ENCODE results near the gene C1orf226.

The C1orf226 gene

GRCh38 chr1:162385702-162386101 lies 4.2 kb downstream of the C1orf226 start:
- no peak for DNase-seq

GRCh38 chr1:162386292-162387225 lies 5.0 kb downstream of the C1orf226 start:
- DNase-seq: no peak

DNA sequence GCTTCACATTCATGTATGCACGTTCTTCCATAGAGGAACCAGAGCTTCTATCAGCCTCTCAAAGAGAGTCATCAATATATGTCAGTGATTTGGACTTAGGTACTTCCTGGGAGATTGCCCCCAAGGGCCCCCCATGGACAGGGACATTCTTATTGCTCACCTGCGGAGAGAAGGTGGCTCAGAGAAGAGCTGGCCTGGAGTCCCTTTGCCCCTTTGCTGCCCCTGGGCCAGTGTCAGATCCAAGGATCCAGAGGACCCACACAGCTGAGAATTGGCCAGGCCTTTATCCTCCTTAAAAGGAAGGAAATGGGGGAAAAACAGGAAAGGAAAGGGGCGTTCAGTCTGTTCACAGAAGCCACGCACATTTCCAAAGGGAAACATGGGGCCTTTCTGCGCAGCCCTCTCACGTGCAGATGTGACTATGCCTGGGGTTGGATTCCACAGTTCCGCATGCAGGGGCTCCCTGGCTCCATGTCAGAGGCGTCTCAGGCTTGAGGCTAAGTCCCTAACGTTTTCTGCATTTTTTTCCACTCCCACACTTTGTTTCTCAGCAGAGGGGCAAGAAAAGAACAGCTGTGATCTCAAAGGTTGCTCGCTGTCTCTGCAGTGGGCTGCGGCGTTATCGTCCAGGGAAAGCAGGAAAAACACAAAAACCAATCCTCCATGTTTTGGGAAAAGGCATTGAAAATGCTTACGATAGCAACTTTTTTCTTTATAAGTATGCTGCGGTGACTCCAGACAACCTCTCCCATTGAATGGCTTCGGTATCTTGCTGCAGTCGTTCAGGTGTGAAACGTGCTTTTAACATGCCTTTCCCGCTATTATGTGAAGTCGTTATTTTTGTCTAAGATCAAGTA lies 5.9 kb downstream of the C1orf226 start:
- DNase-seq: no peak

GRCh38 chr1:162388083-162388594 lies 6.6 kb downstream of the C1orf226 start:
- no peak for DNase-seq

DNA sequence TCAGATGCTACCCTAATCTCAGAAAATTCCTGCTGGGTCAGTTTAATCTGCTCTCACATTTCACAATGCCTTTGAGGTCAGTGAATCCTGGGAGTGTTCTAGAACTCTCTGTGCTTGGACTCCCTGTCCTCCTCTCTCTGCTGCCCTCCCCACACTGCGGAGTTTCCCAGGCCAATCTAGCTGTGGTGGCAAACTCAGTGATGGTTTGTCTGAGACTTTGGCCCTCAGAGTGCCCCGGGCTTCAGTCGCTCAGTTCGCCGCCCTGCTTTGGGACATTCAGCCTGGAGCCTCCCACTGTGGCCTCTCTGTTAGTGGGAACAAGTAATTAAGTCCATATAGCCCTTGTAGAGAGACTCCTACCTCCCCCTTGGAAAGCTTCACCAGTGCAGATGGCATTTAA lies 7.1 kb downstream of the C1orf226 start:
- no peak for DNase-seq

DNA sequence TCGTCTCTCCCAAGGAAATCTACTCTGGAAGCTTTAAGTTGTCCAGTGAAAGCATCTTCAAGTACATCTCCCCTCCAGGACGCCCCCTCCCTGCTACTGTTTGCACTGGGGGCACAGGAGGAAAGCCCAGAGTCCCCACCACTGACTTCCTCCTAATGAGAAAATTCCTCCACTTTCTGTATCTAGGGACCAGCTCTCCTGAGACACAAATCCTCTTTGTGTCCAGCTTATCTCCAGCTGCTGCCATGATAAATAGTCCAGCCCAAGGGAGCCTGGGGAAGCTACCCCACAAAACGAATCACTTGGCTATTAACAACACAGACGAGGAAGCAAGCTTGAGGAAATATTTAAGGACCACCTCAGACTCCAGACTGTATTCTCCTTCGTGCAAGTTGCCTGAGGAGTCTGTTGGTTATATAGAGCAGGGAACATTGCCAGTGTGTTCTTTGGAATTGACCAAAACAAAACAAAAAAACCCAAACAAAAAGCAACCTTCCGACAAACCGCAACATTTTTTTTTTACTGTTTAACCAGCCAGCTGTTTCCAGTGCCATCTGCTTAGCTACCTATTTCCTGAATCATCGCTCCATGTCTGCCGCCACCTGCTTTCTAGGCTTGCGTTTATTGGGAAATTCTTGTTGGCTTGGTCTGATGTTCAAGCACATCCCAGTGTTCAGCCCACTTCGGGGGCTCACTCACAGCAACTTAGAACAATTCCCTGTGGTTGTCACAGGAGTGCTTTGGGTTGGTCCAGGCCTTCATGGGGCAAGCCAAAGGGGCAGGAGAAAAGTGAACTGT lies 7.7 kb downstream of the C1orf226 start:
- peak; percentile 20 for DNase-seq

DNA sequence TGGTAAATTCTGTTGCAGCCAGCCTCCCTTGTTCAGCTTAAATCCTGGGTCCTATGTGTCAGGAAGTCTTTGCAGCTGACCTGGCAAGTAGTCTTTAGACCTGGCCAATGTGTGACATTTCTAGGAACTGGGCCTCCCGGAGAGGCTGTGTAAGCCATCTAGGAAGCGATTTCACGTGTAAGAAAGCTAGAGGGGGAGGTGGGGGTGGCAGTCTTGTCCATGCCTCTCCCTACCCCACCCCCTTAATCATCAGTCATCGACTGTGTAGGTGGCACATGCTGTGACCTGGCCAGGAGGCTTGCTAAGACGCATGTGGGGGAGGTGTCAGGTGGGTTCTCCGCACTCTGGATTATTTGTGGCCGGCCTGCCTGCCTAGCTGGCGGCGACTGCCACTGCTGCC lies 8.4 kb downstream of the C1orf226 start:
- DNase-seq: no peak

DNA sequence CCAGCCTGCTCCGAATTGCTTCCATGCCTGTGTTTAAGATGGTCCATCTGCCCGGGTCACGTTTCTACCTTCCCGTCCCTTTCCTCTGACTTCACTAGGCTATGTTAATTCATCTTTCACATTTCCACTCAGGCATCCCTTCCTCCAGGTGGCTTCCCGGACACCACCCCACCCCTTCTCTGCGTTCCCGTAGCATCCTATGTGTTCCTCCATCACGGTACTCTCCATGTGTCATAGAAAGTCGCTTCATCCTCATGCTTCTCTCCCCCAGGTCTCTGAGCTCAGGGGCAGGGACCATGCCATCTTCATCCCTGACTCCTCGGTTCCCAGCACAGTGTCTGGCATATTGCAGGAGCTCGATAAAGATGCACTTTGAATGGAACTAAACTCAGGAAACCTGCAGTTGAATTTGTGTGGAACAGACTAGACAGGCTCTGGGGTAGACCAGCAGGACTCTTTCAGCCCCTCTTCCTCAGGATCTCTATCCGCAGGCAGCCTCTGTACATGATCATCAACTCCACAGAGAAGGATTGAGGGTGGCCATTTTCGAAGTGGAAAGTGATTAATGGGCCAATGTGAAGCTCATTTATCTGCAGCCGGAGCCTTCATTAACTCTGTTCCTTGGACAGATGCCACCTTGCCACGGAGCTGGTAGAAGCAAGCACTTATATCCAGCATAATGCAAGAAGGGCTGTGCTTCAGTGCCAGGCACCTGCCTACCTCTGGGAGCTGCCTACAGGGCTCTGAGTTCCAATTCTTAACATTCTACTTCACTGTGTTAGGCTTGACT lies 9.1 kb downstream of the C1orf226 start:
- no peak for DNase-seq

DNA sequence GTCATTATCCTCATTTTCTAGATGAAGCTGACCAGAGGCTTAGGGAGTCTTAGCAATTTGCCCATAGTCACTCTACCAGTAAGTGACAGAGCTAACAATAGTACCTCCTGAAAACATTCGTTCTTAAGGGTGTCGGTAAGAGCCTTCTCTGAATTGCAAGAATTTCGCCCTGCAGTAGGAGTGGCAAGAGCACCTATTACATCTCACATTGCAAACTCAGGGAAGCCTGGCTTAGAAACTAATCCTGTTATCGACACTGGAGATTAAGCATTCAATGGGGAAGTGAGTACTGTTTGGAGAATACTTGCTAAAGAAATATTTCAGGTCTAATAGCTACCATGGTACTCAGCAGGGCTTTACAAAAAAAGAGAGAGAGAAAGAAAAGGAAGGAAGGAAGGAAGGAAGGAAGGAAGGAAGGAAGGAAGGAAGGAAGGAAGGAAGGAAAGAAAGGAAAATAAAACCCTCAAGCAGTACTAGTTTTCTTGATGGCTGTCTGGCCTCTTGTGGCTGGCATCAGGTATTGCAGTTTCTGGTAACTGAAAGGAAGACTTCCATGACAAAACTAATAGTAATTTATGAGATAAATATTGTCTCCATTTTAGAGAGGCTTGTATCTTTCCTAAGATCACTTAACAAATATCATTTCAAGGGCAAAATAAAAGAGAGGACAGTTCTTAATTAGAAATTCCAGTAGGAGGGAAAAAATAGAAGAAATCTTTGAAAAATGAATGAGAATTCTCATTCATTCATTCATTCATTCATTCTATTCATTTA lies 10.4 kb downstream of the C1orf226 start:
- peak; percentile 42 for DNase-seq

DNA sequence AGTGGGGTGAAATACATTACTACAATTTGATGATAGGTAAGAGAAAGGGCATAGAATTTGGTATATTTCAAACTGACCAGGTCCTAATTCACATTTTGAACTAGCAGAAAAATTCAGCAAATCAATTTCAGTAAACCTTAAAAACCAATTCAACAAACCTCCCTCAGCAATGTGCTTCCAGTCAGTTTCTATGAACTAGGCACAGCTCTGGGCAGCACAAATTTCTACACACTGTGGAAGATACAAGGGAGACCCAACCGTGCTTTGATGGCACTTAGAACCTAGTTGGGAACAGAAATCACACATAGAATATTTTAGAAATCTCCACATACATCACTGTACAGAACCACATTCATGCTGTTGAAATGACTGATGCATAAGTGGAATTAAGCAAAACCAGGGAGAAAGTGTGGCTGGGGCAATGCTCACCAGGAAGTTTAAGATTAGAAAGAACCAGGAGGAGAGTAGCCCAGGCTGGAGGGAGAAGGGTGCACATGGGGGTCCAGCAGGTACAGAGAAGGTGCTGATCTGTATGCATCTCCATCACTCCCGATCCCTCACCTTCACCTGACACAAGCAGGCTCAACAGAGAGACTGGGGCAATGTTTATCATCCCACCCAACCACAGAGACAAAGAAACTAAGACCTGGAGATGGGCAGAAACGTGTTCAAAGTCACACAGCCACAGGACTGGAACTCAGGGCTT lies 14.8 kb downstream of the C1orf226 start:
- DNase-seq: no peak

DNA sequence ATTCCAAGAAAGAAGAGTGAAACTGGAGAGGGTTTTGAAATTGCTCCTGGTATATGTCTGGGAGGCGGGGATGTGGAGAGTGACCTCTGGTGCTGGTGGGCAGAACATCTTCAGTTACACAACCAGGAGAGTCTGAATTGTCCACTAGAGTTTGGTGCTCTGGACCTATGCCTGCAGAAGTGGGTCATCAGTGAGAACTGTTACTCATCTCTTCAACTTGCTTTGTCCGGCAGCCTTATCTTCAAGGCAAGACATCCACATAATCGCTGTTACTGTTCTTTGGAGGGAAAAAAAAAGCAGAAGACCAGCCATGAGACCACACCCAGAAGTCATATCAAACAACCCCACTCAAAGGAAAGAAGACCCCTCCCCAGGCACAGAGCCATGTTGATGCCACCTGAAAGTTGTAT lies 15.5 kb downstream of the C1orf226 start:
- DNase-seq: no peak

DNA sequence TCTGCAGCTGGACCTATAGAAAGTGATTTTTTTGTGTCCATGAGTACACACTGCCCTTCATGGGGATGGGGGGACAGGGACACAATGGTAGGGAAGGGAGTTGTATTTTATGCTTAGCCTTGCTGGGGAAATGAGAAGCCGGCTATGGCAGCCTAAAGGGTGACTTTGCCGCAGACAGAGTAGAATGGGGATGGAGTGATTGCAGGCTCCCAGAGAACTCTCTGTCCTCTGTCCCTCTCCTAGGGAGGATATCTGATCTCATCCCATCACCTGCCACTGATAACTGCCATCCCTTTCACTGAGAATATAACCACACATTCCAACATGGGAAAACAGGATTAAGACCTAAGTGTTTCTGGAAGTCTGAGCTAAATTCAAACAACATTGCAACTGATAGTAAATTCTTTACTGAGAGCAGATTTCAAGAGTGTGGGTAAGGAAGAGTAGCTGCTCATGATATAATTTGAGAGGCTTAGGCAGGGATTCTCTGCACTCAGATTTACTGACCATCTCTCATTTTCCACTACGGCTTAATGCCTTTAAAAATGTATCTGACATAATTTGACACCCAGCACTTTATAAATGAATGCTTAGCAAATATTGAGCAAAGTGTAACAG lies 16.5 kb downstream of the C1orf226 start:
- DNase-seq: no peak

DNA sequence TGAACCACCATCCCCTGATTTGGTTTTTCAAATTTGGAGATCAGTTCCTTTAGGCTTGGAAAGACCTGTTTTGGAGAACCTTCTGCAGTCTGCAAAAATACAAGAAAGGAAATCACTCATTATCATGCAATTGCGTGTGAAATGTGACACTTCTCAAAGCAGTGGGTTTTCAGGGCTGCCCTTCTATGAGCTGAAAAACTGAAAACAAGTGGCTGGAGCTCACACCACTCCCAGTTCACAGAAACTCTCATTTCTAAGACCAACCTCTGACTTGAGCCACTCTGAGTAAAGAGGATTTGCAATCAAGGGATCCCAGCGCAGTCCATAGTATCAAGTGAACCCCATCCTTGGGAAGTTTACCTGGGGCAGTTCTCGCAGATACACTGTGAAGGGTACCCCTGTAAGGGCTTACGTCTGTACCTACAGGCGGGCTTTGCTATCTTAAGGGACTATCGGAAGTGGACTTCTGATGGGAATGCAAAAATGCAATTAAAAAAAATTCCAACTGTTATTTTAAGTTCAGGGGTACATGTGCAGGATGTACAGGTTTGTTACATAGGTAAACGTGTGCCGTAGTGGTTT lies 17.6 kb downstream of the C1orf226 start:
- no peak for DNase-seq

- no peak for DNase-seq
These were observed 19.3 kb downstream of the C1orf226 start for GRCh38 chr1:162400790-162401355.

- DNase-seq: peak; percentile 48
These were observed 23.1 kb downstream of the C1orf226 start for GRCh38 chr1:162404550-162405160.

- DNase-seq: no peak
These were observed 24.3 kb downstream of the C1orf226 start for GRCh38 chr1:162405800-162406199.

DNA sequence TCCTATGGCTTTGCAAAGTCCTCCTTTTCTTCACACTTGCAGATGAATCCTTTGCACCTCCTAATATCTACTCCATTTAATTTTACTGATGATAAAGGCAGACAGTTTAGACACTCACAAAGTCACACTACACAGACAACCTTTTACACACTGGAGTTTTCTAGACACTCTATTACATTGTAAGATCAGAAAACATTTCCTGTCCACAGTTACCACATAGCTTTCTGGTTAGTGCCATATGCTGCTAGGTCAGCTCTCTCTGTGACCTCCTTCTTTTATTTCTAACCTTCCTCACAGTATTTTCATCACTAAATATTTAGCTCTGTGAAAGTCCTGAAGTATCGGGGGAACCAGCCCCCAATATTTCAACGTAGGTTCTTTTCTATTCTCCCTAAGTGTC lies 25.3 kb downstream of the C1orf226 start:
- DNase-seq: no peak

DNA sequence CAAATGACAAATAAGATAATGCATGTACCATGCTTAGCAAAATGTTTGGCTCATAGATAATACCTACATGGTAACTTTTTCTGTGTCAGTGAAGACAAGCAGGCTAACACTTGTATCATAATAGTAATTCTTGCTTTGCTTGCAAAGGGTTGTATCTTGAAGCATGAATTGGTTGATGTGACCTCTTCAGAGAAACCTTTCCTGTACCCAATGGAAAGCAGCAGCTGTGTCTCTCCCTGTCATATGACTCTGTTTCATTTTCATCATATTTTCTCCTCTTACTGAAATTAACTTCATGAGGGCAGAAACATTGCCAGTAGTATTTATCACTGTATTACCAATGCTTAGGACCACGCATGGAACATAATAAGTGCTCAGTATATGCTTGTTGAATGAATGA lies 26.0 kb downstream of the C1orf226 start:
- DNase-seq: no peak

All from fibroblast of skin of abdomen (primary cell).